Fibroblast of peridontal ligament (primary cell): ENCODE results near the gene SPATA6.
"Not testable (repeated sequence)": the region's sequence is repeated elsewhere in the genome, so short reads cannot be mapped to it uniquely, and the experiment has no call there.

ENCODE experiments used
- DNase-seq: peaks from one replicate; pipeline ENCODE4 v3.0.0-alpha.2; 2010; ENCODE audit errors: extremely low read depth

Gene SPATA6

DNA sequence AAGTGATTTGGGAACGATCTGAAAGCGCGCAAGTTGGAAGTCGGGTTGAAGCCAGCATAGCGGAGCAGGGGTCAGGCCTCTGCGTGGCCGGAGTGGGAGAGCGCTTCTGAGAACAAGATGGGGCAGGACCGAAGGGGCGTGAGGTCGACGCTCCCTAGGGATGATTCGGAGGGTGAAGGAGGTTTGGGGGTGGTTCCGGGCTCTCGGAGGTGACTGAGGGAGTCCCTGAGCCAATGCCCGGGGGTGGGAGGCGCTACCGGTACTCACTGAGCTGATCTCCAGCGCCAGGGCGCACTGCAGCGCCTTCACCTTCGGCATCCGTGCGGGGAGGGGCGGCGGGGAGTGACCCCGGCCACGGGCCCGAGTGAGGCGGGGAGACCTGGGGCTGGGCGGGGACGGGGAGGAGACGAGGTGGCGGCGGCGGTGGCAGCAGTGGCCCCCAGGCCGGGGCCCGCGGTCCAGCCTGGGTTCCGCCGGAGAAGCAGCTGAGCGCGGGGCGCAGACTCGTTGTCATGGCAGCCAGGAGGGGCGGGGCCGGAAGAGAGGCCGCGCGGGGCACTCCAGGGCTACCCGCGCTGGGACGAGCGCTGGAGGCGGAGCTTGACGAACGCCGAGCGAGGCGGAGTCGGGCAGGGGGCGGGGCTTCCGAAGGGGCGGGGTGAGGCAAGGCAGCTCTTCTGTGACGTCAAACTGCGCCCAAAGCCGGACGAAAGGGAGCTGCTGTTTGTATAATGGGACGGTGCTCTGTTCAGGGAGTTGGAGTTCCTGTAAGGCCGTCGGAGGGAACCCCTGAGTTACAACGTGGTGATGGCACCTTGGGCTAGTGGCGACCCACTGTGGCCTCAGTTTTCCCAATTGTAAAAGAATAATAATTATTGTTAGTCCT lies at the start of gene SPATA6:
Gene SPATA6, minus strand, starts transcription at position 514 of the 886 bp plus-strand sequence. Its CDS starts 196 bp downstream, at position 318.
- peak; percentile 93 for DNase-seq

- DNase-seq: not testable (repeated sequence)
Observed at GRCh38 chr1:48519896-48520295, 47.9 kb upstream of the SPATA6 start.

- DNase-seq: no peak
Observed at GRCh38 chr1:48506870-48507269, 34.9 kb upstream of the SPATA6 start.

- DNase-seq: no peak
Observed at GRCh38 chr1:48500541-48501450, 28.8 kb upstream of the SPATA6 start.

DNA sequence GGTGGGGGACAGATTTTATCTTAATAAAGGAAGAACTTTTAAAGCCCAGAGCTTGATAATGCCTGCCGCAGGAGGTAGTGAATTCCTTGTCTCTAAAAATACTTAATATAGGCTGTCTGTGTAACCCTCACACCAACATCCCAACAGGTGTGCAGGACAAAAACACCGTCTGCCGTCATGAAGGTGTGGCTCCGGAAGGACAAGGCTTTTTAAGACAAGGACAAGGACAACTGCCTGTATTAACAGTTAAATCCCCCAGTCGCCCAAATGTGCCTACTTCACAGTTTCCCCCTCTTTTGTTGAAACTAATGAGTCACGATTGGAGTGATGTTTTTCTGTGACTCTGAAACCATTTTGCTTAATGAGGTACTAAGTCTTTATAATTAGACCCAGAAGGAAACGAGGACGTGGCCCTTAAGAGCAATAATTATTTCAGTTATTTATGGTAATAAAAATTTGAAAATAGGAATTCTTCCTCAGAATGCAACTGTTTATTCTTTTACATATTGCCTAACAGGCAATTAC lies 27.3 kb upstream of the SPATA6 start:
- DNase-seq: no peak

GRCh38 chr1:48498096-48498791 lies 26.2 kb upstream of the SPATA6 start:
- DNase-seq: peak; percentile 81

DNA sequence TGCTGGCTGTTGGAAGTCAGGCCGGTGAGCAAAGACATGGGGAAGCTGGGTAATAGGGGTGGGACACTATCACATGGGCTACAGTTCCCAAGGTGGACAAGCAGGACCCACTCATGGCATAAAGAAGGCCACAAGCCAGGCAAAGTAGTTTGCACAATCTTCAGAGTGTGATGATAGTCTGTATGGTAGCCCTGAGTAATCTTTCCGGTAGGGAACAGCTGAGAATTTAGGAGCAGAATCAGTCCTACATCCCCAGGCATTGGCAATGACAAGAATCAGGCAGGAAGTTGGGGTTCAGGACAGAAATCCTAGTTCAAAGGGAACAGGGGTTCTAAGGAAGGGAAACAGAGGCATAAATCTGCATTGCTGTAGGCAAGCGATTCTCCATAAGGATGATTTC lies 23.9 kb upstream of the SPATA6 start:
- DNase-seq: no peak

GRCh38 chr1:48495166-48495565 lies 23.2 kb upstream of the SPATA6 start:
- peak; percentile 70 for DNase-seq

- DNase-seq: peak; percentile 98
Observed at GRCh38 chr1:48493970-48494769, 22.2 kb upstream of the SPATA6 start.

DNA sequence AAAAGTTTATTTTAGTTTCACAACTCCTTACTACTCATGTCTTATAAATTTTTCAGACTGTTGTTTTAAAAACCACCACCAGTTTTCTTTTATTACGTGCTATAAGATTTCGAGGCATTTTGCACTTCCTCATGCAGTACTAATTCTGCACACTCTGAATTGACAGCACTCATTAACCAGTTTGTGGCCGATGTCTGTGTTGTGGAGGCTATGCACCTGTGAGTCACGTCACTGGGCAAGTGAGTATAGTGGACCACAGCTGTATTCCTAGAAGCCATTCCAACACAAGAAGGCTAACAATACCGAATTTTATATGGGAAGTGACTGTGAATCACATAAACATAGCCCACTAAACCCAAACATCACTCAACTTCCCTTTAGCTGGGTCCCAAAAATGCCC lies 21.0 kb upstream of the SPATA6 start:
- no peak for DNase-seq

DNA sequence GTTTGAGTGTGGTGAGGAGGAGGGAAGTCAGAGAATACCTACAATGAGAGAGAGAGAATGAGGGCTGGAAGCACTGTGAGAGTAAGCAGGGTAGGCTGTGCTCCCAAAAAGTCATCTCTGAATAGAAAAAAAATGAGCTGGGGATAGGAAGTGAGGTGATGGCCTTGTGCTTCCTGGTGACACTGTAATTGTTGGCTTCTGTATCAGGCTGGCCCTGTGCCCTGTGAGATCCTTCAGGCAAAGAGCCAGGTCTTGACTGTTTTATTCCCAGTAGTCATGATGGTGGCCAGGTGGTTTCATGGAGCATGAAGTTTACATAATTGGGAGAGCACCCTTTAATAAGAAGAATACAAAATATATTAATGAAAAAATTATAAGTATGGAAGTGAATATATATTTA lies 20.4 kb upstream of the SPATA6 start:
- DNase-seq: no peak

DNA sequence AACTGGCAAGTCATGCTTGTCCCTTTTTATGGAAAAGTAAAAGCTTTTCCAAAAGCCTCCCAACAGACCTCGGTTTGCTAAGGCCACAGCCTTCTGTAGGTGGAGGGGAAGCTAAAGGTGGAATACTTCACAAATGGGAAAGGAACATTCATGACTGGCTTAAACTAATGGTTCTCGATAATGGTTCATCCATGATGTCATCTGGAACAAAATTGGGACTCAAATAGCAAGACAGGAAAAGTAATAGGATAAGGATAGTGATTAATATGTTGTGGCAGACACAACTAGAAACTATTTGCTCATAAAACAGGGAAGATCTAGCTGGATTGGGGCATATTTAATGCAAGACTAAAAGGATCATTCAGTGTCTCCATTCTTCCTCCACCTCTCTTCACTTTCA lies 16.7 kb upstream of the SPATA6 start:
- DNase-seq: no peak

- no peak for DNase-seq
Observed at GRCh38 chr1:48480504-48480903, 8.5 kb upstream of the SPATA6 start.

DNA sequence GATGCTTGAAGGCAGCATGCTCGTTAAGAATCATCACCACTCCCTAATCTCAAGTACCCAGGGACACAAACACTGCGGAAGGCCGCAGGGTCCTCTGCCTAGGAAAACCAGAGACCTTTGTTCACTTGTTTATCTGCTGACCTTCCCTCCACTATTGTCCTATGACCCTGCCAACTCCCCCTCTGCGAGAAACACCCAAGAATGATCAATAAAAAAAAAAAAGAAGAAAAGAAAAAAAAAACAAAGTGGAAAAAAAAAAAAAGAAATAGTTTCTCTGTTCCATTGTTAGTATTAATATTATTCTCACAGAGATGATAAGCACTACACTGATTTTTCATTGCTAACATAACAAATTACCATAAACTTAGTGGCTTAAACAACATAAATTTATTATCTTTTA lies 8.0 kb upstream of the SPATA6 start:
- DNase-seq: not testable (repeated sequence)

DNA sequence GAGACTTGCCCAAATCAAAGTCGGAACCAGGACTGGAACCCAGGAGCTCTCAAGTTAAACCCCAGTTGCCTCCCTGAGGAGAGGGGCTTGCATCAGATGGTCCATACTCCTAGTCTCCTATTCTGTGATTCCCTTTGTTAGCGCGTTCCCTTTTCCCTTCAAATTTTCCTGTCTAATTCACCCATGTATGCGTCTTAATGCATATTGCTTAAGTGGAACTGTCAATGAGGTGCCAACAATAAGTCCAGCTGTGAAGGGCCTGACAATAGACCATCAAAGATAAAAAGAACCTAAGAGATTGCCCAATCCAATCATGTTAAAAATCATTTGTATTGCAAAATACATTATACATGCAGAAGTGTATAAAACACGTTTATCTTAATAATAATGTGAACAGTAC lies 634 bp upstream of the SPATA6 start:
- DNase-seq: no peak

GRCh38 chr1:48470950-48471690 lies 884 bp downstream of the SPATA6 start:
- DNase-seq: peak; percentile 9

DNA sequence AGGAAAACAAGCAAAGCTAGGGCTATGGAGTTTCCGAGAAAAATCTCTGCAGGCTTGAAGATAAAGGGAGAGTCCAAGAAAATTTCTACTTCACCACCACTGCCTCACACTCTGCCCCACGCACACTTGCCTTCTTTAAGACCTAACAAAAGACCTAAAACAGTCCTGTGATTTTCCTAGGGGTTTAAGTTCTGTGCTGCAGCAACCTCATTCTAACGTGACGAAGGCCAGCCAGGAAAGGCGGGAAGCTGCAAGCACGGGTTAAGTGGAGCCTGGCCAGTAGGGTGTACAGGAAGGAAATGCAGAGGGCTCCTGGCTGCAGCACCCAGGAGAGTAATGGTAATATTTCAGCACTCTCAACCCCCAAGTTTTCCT lies 1.5 kb downstream of the SPATA6 start:
- no peak for DNase-seq

DNA sequence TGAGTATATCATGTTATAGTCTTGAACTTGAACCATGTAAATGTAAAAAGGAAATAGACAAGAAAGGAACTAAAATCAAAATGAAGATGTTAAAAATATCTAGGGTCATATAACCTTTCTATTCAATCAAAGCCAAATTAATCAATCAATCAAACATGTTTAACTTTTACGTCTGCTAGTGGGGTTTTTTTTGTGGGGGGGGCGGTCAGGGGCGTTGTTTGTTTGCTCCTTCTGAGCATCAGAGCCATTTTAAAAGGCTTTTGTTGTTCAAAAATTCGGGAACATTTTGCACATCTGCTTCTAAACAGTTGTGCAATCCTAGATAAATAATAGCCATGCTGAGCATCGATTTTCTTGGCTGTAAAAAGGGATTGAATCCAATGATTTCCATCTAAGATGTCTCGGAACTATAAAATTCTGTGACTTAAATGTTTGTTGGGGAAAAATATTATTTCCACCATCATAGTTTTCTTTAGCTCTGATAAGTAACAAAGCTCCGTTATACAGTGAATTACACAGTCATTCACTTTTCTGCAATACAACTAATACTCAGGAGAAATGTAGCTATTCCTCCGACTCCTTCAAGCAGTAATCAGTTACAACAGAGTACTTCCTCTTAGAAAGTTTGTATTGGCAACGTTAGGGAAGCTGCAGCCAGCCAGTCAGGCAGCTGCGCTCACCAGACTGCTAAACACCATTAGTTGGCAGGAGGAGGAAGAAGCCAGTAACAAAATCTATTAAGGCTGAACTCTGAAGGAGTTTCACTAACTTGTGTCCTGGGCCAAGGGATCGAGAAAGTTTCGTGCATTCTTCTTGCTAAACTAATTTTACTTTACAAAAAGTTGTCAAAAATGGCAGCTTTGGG lies 2.2 kb downstream of the SPATA6 start:
- peak; percentile 87 for DNase-seq

- no peak for DNase-seq
Observed at GRCh38 chr1:48466594-48466993, 5.4 kb downstream of the SPATA6 start.
